Fibroblast of lung (primary cell): ENCODE data around the gene RAB11FIP3. TPM values are rescaled to one million over a fixed set of nuclear protein-coding genes. Genes with fewer than 3 reads are reported as not detected.

ENCODE experiments used
- DNase-seq, 2 donors: peaks; one replicate each; pipeline versions ENCODE4 v3.0.0 to v3.0.0-alpha.2; 2010; ENCODE audit warnings: low read depth in 2 of 2
- H2AFZ ChIP-seq: 2 replicates; pipeline ENCODE4 v1.5.1; 2012; ENCODE audit warnings: low read length, control low read depth, inconsistent platforms
- H3K27ac ChIP-seq: 2 replicates; pipeline ENCODE4 v1.5.1; 2011; ENCODE audit warnings: low read length, control low read depth; ENCODE audit not compliant: insufficient read depth
- H3K27me3 ChIP-seq: 2 replicates; pipeline ENCODE4 v1.5.1; 2011; ENCODE audit warnings: mild to moderate bottlenecking, low read length; ENCODE audit not compliant: control insufficient read depth, insufficient read depth
- H3K36me3 ChIP-seq: 2 replicates; pipeline ENCODE4 v1.5.1; 2011; ENCODE audit warnings: low read length; ENCODE audit not compliant: control insufficient read depth, insufficient read depth
- H3K4me1 ChIP-seq: 2 replicates; pipeline ENCODE4 v1.5.1; 2011; ENCODE audit warnings: low read length; ENCODE audit not compliant: control insufficient read depth, insufficient read depth; ENCODE audit errors: extremely low read depth
- H3K4me2 ChIP-seq: 2 replicates; pipeline ENCODE4 v1.5.1; 2011; ENCODE audit warnings: low read length, control low read depth; ENCODE audit not compliant: insufficient read depth; ENCODE audit errors: extremely low read depth
- H3K4me3 ChIP-seq, 4 experiments: fragments of 200-600 bp in 1 of 4; sonication (generic) in 1 of 4; replicated peaks in 1 of 4; 2 replicates each; pipeline ENCODE4 v1.5.1; 2011 to 2016; ENCODE audit warnings: low read length in 4 of 4, low read depth in 3 of 4, mild to moderate bottlenecking in 3 of 4, control low read depth in 2 of 4, inconsistent platforms in 1 of 4, mixed read lengths in 1 of 4; ENCODE audit not compliant: insufficient read depth in 1 of 4; ENCODE audit errors: control extremely low read depth in 1 of 4
- H3K79me2 ChIP-seq: 2 replicates; pipeline ENCODE4 v1.5.1; 2012; ENCODE audit warnings: mild to moderate bottlenecking, low read length, inconsistent platforms; ENCODE audit not compliant: control insufficient read depth, insufficient read depth
- H3K9ac ChIP-seq: 2 replicates; pipeline ENCODE4 v1.5.1; 2011; ENCODE audit warnings: mild to moderate bottlenecking, low read length, control low read depth; ENCODE audit not compliant: insufficient read depth
- H3K9me3 ChIP-seq: 2 replicates; pipeline ENCODE4 v1.5.1; 2012; ENCODE audit warnings: low read depth, low read length; ENCODE audit not compliant: control insufficient read depth, insufficient read depth
- H4K20me1 ChIP-seq: 2 replicates; pipeline ENCODE4 v1.5.1; 2011; ENCODE audit warnings: low read length; ENCODE audit not compliant: control insufficient read depth, insufficient read depth; ENCODE audit errors: extremely low read depth
- EZH2 ChIP-seq: IDR thresholded peaks from 2 replicates; pipeline ENCODE4 v1.5.1; 2012; ENCODE audit warnings: low read length, control low read depth, mild to moderate bottlenecking; ENCODE audit errors: missing control alignments
- polyA plus RNA-seq, 2 donors: library from polyadenylated mRNA; depleted of rRNA in 1 of 2; stranded (reverse) in 1 of 2; unstranded in 1 of 2; fragments of >200 nt; gene quantifications; 2 replicates each; pipeline ENCODE4 v1.2.1, GENCODE V29; 2011 to 2012; ENCODE audit warnings: missing spikeins in 1 of 2
- total RNA-seq: library from RNA; depleted of rRNA; stranded (reverse); fragments of >200 nt; gene quantifications from 2 replicates; pipeline ENCODE4 v1.2.1, GENCODE V29; 2014
- TF ChIP-seq, protein P1 (sequence below), 2 donors: IDR thresholded peaks in 1 of 2; conservative IDR thresholded peaks in 1 of 2; 1 replicate in 1 of 2; 2 replicates in 1 of 2; pipeline ENCODE4 v1.5.1; 2011 to 2012; ENCODE audit warnings: low read length in 2 of 2, control low read depth in 1 of 2, inconsistent platforms in 1 of 2, low read depth in 1 of 2, mild to moderate bottlenecking in 1 of 2

RAB11FIP3 gene
- total and polyA plus RNA-seq, 2 donors (not counting 1 experiment from before 2014, with no cell fraction given) = 7.3 to 22.1 TPM

DNA sequence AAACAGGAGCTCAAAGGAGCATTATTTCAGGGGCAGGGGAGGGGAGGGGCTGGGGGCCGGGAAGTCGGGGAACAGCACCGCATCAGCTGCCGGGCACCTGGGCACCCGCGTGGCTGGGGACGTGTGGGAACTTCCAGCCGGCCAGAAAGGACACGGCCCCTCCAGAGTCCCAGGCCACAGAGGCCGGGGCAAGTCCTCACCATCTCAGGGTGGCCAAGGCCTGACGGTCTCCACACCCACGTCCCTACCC, 44.8 kb upstream of the RAB11FIP3 start:
- Histone ChIP-seq H3K79me2 (peaks cover 14% of the 10 kb centered on the region), H3K36me3 (peaks cover 8% of the 10 kb centered on the region), H3K4me3 (peak overlapping the region; percentile 64 to 92 (median 75)), H3K9me3 (no peaks in the 10 kb centered on the region), H4K20me1 (no peaks in the 10 kb centered on the region), H2AFZ (no peak overlapping the region), H3K4me2 (peak overlapping the region; percentile 87), H3K9ac (peak overlapping the region; percentile 70), H3K27ac (peak overlapping the region; percentile 28), H3K4me1 (no peaks in the 10 kb centered on the region), H3K27me3 (no peaks in the 10 kb centered on the region)
- DNase-seq = no peak
- no peak for TF ChIP-seq EZH2
- TF ChIP-seq, protein P1, sequence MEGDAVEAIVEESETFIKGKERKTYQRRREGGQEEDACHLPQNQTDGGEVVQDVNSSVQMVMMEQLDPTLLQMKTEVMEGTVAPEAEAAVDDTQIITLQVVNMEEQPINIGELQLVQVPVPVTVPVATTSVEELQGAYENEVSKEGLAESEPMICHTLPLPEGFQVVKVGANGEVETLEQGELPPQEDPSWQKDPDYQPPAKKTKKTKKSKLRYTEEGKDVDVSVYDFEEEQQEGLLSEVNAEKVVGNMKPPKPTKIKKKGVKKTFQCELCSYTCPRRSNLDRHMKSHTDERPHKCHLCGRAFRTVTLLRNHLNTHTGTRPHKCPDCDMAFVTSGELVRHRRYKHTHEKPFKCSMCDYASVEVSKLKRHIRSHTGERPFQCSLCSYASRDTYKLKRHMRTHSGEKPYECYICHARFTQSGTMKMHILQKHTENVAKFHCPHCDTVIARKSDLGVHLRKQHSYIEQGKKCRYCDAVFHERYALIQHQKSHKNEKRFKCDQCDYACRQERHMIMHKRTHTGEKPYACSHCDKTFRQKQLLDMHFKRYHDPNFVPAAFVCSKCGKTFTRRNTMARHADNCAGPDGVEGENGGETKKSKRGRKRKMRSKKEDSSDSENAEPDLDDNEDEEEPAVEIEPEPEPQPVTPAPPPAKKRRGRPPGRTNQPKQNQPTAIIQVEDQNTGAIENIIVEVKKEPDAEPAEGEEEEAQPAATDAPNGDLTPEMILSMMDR (conservative IDR thresholded peaks at IDR 0.05 in 1 of 2, IDR thresholded peaks at IDR 0.05 in 1 of 2; ENCODE audit: low read depth in 1 of 2, low read length in 2 of 2) = no peak

DNA sequence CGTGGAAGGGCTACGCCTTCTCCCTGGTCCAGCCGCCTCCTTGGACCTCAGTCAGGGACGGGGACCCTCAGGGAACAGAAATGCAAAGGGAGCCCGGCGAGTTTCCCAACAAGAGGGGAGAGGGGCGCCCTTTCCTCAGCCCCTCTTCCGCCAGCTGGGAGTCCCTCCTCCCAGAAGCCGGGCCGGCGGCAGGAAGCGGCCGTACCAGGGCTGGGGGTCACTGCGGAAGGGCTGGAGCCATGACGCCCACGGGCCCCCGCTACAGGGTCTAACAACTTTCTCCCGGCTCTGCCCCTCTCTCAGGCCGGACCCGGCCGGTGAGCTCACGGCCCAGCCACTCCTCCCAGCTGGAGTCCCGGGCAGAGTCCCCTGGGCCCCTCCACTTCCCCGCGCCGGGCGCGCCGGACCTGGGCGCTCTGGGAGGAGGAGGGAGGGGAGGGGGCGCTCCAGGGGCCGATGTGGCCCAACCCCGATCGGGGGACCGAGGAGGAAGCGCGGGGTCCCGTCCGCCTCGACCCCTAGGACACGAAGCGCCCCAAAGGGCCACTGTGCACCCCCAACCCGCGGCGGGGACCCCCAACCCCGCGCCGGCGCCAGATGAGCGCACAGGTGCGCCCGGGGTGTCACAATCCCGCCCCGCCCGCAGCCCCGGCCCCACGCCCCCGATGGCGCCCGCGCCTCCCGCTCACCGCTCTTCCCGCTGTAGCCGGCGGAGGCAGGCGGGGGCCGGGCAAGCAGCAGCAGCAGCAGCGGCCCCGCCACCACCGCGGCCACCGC, 44.2 kb upstream of the RAB11FIP3 start:
- no peak for DNase-seq
- Histone ChIP-seq H4K20me1 (no peaks in the 10 kb centered on the region), H2AFZ (no peak overlapping the region), H3K36me3 (peaks cover 5% of the 10 kb centered on the region), H3K4me3 (peak overlapping the region; percentile 64 to 92 (median 75)), H3K4me2 (peak overlapping the region; percentile 87), H3K27ac (peak overlapping the region; percentile 28), H3K27me3 (no peaks in the 10 kb centered on the region), H3K9ac (peak overlapping the region; percentile 70), H3K9me3 (no peaks in the 10 kb centered on the region), H3K79me2 (peaks cover 14% of the 10 kb centered on the region), H3K4me1 (no peaks in the 10 kb centered on the region)
- TF ChIP-seq, protein P1 (conservative IDR thresholded peaks at IDR 0.05 in 1 of 2, IDR thresholded peaks at IDR 0.05 in 1 of 2; ENCODE audit: low read depth in 1 of 2, low read length in 2 of 2) = no peak
- no peak for TF ChIP-seq EZH2

DNA sequence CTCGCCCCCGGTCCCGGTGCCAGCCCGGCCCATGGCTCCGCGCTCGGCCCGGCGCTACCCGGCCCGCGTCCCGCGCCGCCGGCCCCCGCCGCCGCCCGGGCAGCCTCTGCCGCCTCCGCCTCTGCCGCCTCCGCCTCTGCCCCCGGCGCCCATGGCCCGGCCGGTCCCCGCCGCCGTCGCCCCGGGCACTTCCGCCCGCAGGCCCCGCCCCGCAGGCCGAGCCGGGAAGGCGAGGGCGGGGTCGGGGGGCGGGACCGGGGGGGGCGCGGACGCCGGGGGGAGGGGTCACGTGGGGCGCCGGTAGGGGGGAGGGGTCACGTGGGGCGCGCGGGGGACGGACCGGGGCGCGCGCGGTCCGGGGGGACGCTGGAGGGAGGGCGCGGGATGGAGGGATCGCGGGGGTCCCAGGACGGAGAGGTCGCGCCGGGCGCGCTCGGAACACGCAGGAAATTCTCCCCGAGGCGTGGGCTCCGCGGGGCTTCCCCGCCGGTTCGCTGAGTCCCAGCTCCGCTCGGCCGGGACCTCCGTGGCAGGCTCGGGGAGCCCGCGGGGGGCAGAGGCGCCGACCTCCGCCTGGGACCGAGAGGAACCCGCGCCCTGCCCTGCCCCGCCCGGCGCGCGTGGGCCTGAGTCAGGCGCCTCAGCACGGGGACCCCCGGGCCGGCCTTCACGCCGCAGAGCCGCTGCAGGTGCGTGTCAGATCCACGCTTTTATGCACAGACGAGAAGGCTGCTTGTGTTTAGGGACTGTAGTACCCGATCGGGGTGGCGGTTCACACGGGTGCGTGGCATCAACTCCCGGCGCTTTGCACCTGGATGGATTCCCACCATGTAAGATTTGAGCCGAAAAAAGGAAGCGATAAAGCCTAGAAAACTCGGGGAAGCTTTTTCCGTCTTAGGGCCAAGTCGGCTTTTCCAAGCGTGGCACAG, 43.4 kb upstream of the RAB11FIP3 start, which contains the start of gene PGAP6:
Gene PGAP6 (minus strand): TSS at position 190 of the 929 bp plus-strand sequence. CDS start 157 bp downstream, at position 33.
- Histone ChIP-seq H3K4me3 (peak within 1 kb of the TSS; percentile 66 to 92 (median 82)), H3K4me2 (peak within 1 kb of the TSS; percentile 96), H3K9ac (peak within 1 kb of the TSS; percentile 70), H3K9me3 (no peaks in the 10 kb centered on the region), H4K20me1 (no peaks in the 10 kb centered on the region), H2AFZ (peak within 1 kb of the TSS; percentile 83), H3K27me3 (no peaks in the 10 kb centered on the region), H3K27ac (peak within 1 kb of the TSS; percentile 54), H3K4me1 (no peaks in the 10 kb centered on the region), H3K79me2 (peaks cover 14% of the 10 kb centered on the region), H3K36me3 (no peaks in the 10 kb centered on the region)
- TF ChIP-seq, protein P1 (conservative IDR thresholded peaks at IDR 0.05 in 1 of 2, IDR thresholded peaks at IDR 0.05 in 1 of 2; ENCODE audit: low read depth in 1 of 2, low read length in 2 of 2) = no peak
- no peak for TF ChIP-seq EZH2
- peak; percentile 32 to 49 for DNase-seq
